SK-N-SH treated with all-trans-retinoic acid at 6 μM for 48 hours (cell line): ENCODE measurements around the gene CACNA1A.

Source experiments
- ARNTL ChIP-seq: fragments of 450-650 bp; formaldehyde crosslinking; IDR thresholded peaks from 2 replicates; pipeline ENCODE4 v1.5.0; 2020; ENCODE audit warnings: low read depth, mild to moderate bottlenecking, moderate library complexity, borderline replicate concordance
- BACH2 ChIP-seq: fragments of 250-450 bp; sonication (Bioruptor Pico); IDR thresholded peaks from 2 replicates; pipeline ENCODE4 v1.9.0; 2021; ENCODE audit warnings: mild to moderate bottlenecking, borderline replicate concordance
- CREB5 ChIP-seq: fragments of 250-450 bp; sonication (Bioruptor Pico); IDR thresholded peaks from 2 replicates; pipeline ENCODE4 v1.5.1; 2020; ENCODE audit warnings: low read depth, mild to moderate bottlenecking, moderate library complexity
- CSDC2 ChIP-seq: fragments of 250-450 bp; sonication (Bioruptor Pico); IDR thresholded peaks from 2 replicates; pipeline ENCODE4 v1.5.0; 2020; ENCODE audit warnings: mild to moderate bottlenecking, moderate library complexity
- PATZ1 ChIP-seq: fragments of 250-450 bp; sonication (Bioruptor Pico); IDR thresholded peaks from 2 replicates; pipeline ENCODE4 v1.8.0; 2020; ENCODE audit warnings: mild to moderate bottlenecking, moderate library complexity, borderline replicate concordance
- PPARA ChIP-seq: fragments of 250-450 bp; sonication (Bioruptor Pico); IDR thresholded peaks from 2 replicates; pipeline ENCODE4 v1.5.0; 2020; ENCODE audit warnings: mild to moderate bottlenecking, borderline replicate concordance
- RARB ChIP-seq: fragments of 250-450 bp; sonication (Bioruptor Pico); IDR thresholded peaks from 2 replicates; pipeline ENCODE4 v1.8.0; 2021; ENCODE audit warnings: mild to moderate bottlenecking, moderate library complexity
- TCF4 ChIP-seq: fragments of 250-450 bp; sonication (Bioruptor Pico); IDR thresholded peaks from 2 replicates; pipeline ENCODE4 v1.8.0; 2021; ENCODE audit warnings: mild to moderate bottlenecking, moderate library complexity, borderline replicate concordance
- TSHZ2 ChIP-seq: fragments of 250-450 bp; sonication (Bioruptor Pico); IDR thresholded peaks from 2 replicates; pipeline ENCODE4 v1.5.0; 2020; ENCODE audit warnings: mild to moderate bottlenecking, moderate library complexity
- ZC3H10 ChIP-seq: fragments of 250-450 bp; sonication (Bioruptor Pico); IDR thresholded peaks from 2 replicates; pipeline ENCODE4 v1.5.1; 2021; ENCODE audit warnings: mild to moderate bottlenecking, moderate library complexity
- ZFP30 ChIP-seq: fragments of 450-650 bp; formaldehyde crosslinking; IDR thresholded peaks from 2 replicates; pipeline ENCODE4 v1.5.0; 2022; ENCODE audit warnings: mild to moderate bottlenecking, moderate library complexity
- ZNF565 ChIP-seq: fragments of 450-650 bp; formaldehyde crosslinking; conservative IDR thresholded peaks from 2 replicates; pipeline ENCODE4 v1.5.0; 2020; ENCODE audit warnings: low read depth, mild to moderate bottlenecking, moderate library complexity
- ZNF70 ChIP-seq: fragments of 450-650 bp; formaldehyde crosslinking; IDR thresholded peaks from 2 replicates; pipeline ENCODE4 v1.5.0; 2020; ENCODE audit warnings: mild to moderate bottlenecking, moderate library complexity

GRCh38 chr19:13537454-13537853 lies 31.2 kb upstream of the CACNA1A start:
- no peak for TF ChIP-seq ZC3H10
- TF ChIP-seq RARB: no peak
- TF ChIP-seq CREB5: no peak
- TF ChIP-seq PPARA (CRISPR knock-in tag): no peak
- no peak for TF ChIP-seq TSHZ2
- no peak for TF ChIP-seq CSDC2 (CRISPR knock-in tag)
- TF ChIP-seq ARNTL (CRISPR knock-in tag): no peak
- TF ChIP-seq ZNF565: no peak
- TF ChIP-seq TCF4: no peak
- TF ChIP-seq BACH2 (CRISPR knock-in tag): no peak
- no peak for TF ChIP-seq ZFP30
- no peak for TF ChIP-seq PATZ1 (CRISPR knock-in tag)
- TF ChIP-seq ZNF70 (CRISPR knock-in tag): no peak
